Smooth muscle cell (in vitro differentiated cells): ENCODE results near the gene SDK1. TPM values are rescaled to one million over a fixed set of nuclear protein-coding genes. Genes with fewer than 3 reads are reported as not detected.

Source experiments
- DNase-seq: peaks from one replicate; lab custom pipeline; 2025; ENCODE audit not compliant: unreplicated experiment; lab: John Stamatoyannopoulos, UW
- H2AFZ ChIP-seq: fragments of 200-600 bp; sonication (generic); 2 replicates; pipeline ENCODE4 v1.6.0; 2016; ENCODE audit warnings: antibody characterized with exemption, low read depth, mild to moderate bottlenecking
- H3F3A ChIP-seq: fragments of 200-600 bp; sonication (generic); 2 replicates; pipeline ENCODE4 v1.6.0; 2017; ENCODE audit warnings: antibody characterized with exemption, low read depth
- H3K27ac ChIP-seq: fragments of 200-600 bp; sonication (generic); 2 replicates; pipeline ENCODE4 v1.5.1; 2016; ENCODE audit warnings: low read depth, mild to moderate bottlenecking
- H3K27me3 ChIP-seq: fragments of 200-600 bp; sonication (generic); 2 replicates; pipeline ENCODE4 v1.6.1; 2016; ENCODE audit warnings: low read depth, mild to moderate bottlenecking
- H3K36me3 ChIP-seq: fragments of 200-600 bp; sonication (generic); 2 replicates; pipeline ENCODE4 v1.5.1; 2016; ENCODE audit warnings: low read depth
- H3K4me1 ChIP-seq: fragments of 200-600 bp; sonication (generic); 2 replicates; pipeline ENCODE4 v1.5.1; 2016; ENCODE audit warnings: low read depth
- H3K4me2 ChIP-seq: fragments of 200-600 bp; sonication (generic); 2 replicates; pipeline ENCODE4 v1.6.0; 2016; ENCODE audit warnings: mild to moderate bottlenecking
- H3K4me3 ChIP-seq: fragments of 200-600 bp; sonication (generic); 2 replicates; pipeline ENCODE4 v1.5.1; 2016; ENCODE audit warnings: mild to moderate bottlenecking
- H3K79me2 ChIP-seq: fragments of 200-600 bp; sonication (generic); 2 replicates; pipeline ENCODE4 v1.6.0; 2016; ENCODE audit warnings: low read depth, mild to moderate bottlenecking
- H3K9ac ChIP-seq: fragments of 200-600 bp; sonication (generic); 2 replicates; pipeline ENCODE4 v1.6.0; 2016; ENCODE audit warnings: low read depth
- H3K9me3 ChIP-seq: fragments of 200-600 bp; sonication (generic); replicated peaks from 2 replicates; pipeline ENCODE4 v1.5.1; 2016; ENCODE audit warnings: low read depth
- H4K20me1 ChIP-seq: fragments of 200-600 bp; sonication (generic); 2 replicates; pipeline ENCODE4 v1.6.0; 2016; ENCODE audit warnings: low read depth
- CTCF ChIP-seq: fragments of 200-600 bp; sonication (generic); IDR thresholded peaks from 2 replicates; pipeline ENCODE4 v1.5.1; 2017; ENCODE audit warnings: borderline replicate concordance, mild to moderate bottlenecking, antibody characterized with exemption; ENCODE audit not compliant: insufficient read depth, poor library complexity, severe bottlenecking
- WGBS: methylation state at CpG from one replicate; pipeline ENCODE4 v1.1.7; 2016; ENCODE audit warnings: low lambda C conversion rate; 5-methylcytosine and 5-hydroxymethylcytosine counted together
- polyA plus RNA-seq: library from polyadenylated mRNA; unstranded; fragments of >200 nt; fragmentation: Nextera tagmentation; extraction: Ambion mirVana; gene quantifications from 2 replicates; pipeline ENCODE4 v1.2.1, GENCODE V29; 2016
- total RNA-seq: library from RNA; depleted of rRNA; stranded (reverse); fragments of >200 nt; gene quantifications from 2 replicates; pipeline ENCODE4 v1.2.3, GENCODE V29; 2014

The SDK1 gene
- total RNA-seq = 0.81 and 2.5 TPM in 2 replicates
- polyA plus RNA-seq = 1.1 and 1.7 TPM in 2 replicates

GRCh38 chr7:3300651-3301448 lies at the start of gene SDK1:
SDK1 (plus strand) TSS chr7:3301252; CDS start chr7:3301587, 335 bp downstream.
- H2AFZ ChIP-seq = peak within 1 kb of the TSS; percentile 89
- no peaks in the 10 kb centered on the region for H4K20me1 ChIP-seq
- no peak within 1 kb of the TSS for H3K9ac ChIP-seq
- H3F3A ChIP-seq = peaks cover 8% of the 10 kb centered on the region
- no peaks in the 10 kb centered on the region for H3K79me2 ChIP-seq
- H3K27me3 ChIP-seq = peaks cover 5% of the 10 kb centered on the region
- peak within 1 kb of the TSS; percentile 96 for H3K4me2 ChIP-seq
- H3K4me3 ChIP-seq = peak within 1 kb of the TSS; percentile 64
- H3K4me1 ChIP-seq = peaks cover 18% of the 10 kb centered on the region
- TF ChIP-seq CTCF = peak; percentile 94
- H3K36me3 ChIP-seq = no peaks in the 10 kb centered on the region
- WGBS = 1% methylated on average over 48 of the region's 119 CpGs
- DNase-seq = peak; percentile 75
- H3K9me3 ChIP-seq = no peaks in the 10 kb centered on the region
- no peak within 1 kb of the TSS for H3K27ac ChIP-seq

DNA sequence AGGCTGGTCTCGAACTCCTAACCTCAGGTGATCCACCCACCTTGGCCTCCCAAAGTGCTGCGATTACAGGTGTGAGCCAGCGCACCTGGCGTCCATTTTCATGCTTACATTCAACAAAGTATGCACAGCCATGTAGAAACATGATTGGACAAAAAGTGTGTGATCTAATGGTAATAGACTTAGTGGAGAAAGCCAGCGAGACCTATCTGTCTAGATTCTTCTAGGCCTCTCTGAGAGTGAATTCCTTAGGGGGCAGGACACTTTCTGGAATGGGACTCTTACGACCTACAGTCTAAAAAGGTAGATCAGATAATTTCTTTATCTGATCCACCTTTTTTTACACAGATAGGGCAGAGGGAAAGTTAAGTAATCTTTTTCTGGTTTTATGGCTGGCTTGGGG lies 46.3 kb upstream of the SDK1 start:
- peaks cover 2% of the 10 kb centered on the region for H3F3A ChIP-seq
- no peak overlapping the region for H3K4me3 ChIP-seq
- H3K9ac ChIP-seq = no peak overlapping the region
- H3K27me3 ChIP-seq = no peaks in the 10 kb centered on the region
- TF ChIP-seq CTCF = no peak
- no peak overlapping the region for H3K4me2 ChIP-seq
- H2AFZ ChIP-seq = no peak overlapping the region
- no peaks in the 10 kb centered on the region for H3K9me3 ChIP-seq
- H3K4me1 ChIP-seq = peaks cover 5% of the 10 kb centered on the region
- no peak overlapping the region for H3K27ac ChIP-seq
- no peaks in the 10 kb centered on the region for H4K20me1 ChIP-seq
- H3K36me3 ChIP-seq = no peaks in the 10 kb centered on the region
- no peaks in the 10 kb centered on the region for H3K79me2 ChIP-seq
- WGBS = 79% methylated on average over 6 of the region's 6 CpGs
- DNase-seq = no peak

DNA sequence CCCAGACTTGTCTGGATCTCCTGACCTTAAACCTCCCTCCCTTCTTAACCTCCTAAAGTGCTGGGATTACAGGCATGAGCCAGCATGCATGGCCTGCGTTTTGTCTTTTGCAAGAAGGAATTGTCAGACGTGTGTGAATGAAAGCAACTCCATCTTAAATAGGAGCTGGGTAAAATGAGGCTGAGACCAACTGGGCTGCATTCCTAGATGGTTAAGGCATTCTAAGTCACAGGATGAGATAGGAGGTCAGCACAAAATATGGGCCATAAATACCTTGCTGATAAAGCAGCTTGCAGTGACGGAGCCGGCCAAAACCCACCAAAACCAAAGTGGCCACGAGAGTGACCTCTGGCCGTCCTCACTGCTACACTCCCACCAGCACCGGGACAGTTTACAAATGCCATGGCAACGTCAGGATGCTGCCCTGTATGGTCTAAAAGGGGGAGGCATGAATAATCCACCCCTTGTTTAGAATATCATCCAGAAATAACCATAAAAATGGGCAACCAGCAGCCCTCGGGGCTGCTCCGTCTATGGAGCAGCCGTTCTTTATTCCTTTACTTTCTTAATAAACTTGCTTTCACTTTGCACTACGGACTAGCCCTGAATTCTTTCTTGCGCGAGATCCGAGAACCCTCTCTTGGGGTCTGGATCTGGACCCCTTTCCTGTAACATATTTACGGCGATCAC lies 41.2 kb upstream of the SDK1 start:
- DNase-seq = no peak
- peak overlapping the region; percentile 31 for H3K9ac ChIP-seq
- peak overlapping the region; percentile 29 for H3K27ac ChIP-seq

More for the DNA sequence above, 41.2 kb upstream of the SDK1 start:
- TF ChIP-seq CTCF = no peak
- Histone ChIP-seq H3K79me2 (no peaks in the 10 kb centered on the region), H4K20me1 (no peaks in the 10 kb centered on the region), H3K4me2 (peak overlapping the region; percentile 75), H3K9me3 (no peaks in the 10 kb centered on the region), H3K4me1 (peaks cover 26% of the 10 kb centered on the region), H3F3A (peaks cover 3% of the 10 kb centered on the region), H3K36me3 (no peaks in the 10 kb centered on the region), H3K4me3 (peak overlapping the region; percentile 47), H2AFZ (peak overlapping the region; percentile 83), H3K27me3 (no peaks in the 10 kb centered on the region)
- 37% methylated on average over 17 of the region's 17 CpGs for WGBS
